Activated CD8-positive, alpha-beta memory T cell treated with anti-CD3 and anti-CD28 coated beads, Interleukin-2, amount 50 U/mL, for 4 hours (primary cell): ENCODE measurements around the gene ARNT2.

Experiments
- DNase-seq: peaks from one replicate; pipeline ENCODE4 v3.0.0-alpha.2; 2020

Gene ARNT2

DNA sequence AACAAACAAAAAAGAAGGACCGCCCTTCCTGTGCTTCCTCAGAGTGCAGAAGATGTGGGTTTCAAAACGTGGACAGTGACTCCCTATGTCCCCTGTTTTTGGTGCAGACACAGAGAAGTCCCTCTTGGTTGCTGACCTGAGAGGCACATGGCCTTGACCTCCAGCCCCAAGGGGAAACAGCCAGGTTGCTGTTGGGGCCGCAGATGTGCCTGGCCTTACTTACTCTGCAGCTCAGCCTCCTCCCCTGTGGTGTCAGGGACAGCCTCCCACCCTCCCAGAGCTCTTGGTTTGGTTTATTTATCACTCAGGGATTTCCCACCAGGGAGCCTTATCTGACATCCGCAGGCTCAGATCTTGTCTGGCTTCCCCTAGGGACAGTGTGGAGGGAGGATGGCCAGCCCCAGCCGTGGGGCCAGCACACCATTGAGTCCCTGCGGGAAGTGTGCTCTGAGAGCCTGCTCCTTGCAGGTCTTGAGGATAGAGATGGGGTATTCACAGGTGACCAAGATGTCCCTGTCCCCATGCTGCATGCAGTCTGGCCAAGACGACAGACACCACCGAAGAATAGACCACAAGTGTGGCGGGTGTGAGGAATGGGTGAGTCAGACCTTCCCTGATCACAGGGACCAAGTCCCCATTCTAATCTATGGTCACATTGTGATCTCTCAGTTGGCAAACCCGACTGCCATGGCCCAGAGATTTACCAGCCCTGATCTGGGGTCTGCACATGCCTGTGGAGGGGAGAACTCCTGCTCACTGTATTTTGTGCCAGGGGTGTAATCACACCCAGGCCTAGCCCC, 156.6 kb downstream of the ARNT2 start:
- DNase-seq: no peak

DNA sequence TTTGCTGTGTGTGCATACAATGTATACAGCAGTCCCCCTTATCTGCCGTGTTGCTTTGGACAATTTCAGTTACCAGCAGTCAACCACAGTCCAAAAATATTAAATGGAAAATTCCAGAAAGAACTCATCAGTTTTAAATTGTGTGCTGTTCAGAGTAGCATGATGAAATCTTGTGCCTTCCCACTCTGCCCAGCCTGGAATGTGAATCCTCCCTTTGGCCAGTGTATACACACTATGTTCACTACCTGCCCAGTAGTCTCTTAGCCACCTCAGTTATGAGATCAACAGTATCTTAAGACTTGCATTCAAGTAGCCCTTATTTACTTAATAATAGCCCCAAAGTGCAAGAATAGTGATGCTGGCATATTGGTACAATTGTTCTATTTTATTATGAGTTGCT, 157.3 kb downstream of the ARNT2 start:
- no peak for DNase-seq

DNA sequence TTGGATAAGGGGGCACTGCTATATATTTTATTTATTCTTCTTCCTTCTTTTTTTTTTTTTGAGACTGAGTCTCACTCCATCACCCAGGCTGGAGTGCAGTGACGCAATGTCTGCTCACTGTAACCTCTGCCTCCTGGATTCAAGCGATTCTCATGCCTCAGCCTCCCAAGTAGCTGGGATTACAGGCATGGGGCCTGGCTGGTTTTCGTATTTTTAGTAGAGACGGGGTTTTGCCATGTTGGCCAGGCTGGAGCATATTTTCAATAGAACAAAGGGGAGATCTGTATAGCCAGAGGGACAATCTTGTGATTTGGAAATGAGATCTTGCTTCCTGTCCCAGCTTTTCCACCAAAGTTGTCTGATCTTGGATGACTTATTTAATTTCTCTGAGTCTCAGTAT, 157.9 kb downstream of the ARNT2 start:
- no peak for DNase-seq

DNA sequence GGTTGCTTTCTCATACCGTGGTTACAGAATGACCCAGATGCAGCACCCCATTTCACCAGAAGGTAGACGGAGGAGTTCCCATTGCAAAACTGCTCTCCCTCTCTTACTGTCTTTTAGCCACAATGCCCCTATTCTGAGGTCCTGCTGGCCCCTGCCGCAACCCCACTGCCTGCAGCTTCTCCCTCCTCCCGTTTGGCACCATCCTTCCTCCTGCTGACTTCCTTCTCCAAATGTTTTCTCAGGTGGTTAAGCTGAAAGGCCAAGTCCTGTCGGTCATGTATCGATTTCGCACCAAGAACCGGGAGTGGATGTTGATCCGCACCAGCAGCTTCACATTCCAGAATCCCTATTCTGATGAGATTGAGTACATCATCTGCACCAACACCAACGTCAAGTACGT, 158.7 kb downstream of the ARNT2 start:
- DNase-seq: no peak

DNA sequence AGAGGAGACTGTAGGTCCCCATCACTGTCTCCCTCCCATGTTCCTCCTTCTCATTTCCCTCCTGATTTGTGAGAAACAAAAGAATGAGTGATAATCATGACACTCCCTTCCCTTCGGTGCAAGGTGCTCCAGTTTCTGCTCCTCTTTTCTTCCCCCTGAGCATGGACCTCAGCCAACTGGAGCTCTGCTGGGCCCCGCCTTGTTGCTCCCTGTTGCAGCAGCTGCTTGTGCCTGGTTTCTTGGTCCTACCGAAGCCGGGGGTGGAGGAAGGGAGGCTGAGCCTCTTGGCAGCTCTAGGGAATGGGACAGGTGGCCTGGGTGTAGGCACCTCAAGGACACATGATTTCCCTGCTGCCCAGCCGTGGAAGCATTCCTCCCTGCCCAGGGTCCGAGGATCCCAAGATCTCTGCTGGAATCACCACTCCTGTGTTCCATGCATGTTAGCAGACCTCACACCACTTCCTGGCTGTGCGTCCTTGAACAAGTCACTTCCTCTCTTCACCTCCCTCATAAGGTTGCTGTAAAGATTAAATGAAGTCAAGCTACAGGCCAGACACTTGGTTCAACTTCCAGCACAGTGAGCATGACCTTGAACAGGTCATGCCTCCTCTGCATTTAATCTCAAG, 159.3 kb downstream of the ARNT2 start:
- no peak for DNase-seq

DNA sequence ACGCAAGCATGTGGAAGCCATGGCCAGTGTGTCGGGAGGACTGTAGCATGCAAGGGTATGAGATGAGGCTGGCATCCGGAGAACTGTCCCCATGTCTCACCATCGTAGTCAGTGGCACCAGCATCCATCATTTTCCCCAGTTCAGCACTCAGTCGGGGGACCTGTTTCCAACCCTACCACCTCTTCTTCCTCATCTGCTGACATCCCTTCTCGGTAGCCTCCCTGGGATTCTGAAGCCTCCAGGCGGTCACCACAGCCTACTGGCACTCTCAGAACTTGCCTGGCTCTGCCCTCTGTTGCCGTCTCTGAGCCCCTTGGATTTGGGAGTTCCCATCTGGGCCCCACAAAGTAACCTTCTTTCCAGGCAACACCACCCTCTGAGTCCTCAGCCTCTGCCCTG, 159.9 kb downstream of the ARNT2 start:
- DNase-seq: no peak

DNA sequence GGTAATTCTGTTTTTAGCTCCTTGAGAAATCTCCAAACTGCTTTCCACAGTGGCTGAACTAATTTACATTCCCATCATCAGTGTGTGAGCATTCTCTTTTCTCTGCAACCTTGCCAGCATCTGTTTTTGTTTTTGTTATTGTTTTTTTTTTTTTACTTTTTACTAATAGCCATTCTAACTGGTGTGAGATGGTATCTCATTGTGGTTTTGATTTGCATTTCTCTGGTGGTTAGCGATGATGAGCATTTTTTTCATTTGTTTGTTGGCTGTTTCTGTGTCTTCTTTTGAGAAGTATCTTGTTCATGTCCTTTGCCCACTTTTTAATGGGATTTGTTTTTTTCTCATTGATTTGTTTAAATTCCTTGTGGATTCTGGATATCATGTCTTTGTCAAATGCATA, 161.2 kb downstream of the ARNT2 start:
- DNase-seq: no peak

DNA sequence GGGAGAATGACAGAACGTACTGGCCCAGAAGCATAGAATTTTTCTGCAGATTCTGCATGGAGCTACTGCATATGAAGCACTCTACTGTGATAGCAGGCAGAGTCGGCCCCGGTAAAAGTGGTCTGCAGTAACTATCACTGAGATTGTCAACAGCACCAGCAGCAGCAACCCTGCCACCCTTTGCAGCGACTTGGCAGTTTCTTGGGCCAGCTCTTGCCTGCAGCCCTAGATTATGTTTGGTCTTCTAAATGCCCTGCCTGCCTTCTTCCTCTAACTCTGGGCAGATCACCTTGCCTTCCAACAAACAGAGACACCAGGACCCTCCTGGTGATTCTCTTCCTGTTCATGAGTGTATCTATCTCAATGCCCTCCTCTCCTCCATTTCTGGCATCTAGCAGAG, 161.8 kb downstream of the ARNT2 start:
- no peak for DNase-seq

DNA sequence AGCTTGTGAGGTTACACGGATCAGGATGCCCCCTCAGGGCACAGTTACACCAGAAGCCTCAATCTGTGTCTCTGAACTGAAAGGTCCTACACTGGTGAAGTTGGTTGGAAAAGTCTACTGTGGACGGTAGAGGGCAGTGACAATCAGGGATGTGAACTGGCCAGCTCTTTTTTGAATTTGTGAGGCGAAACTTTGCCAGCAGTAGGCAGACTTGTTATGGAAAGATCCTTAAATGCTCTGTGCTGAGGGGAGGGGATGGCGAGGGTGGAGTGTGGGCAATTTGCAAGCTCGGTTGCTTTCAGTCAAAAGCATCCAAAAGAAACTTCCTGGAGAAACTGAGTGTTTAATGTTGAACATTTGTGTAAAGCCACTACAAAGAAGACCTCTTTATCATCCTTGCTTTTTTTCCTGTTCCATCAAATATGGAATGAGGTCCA, 163.6 kb downstream of the ARNT2 start:
- DNase-seq: no peak

DNA sequence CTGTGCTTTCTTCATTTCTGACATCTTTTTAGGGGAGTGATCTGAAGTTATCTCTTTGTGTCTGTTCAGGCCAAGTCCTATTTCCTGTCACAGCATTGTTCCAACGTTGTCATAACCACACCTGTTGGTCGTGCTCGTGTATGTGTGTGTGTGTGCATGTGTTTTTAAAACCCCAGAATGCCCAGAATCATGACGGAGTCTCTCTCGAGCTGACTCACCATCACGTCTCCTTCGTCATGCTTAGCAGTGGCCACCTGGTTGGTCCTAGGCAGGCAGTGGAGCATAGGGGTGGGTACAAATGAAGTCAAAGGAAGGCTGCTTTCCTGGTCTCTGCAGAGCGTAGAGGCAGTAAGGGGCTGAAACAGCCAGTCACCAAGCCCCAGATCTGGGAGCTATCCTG, 164.1 kb downstream of the ARNT2 start:
- DNase-seq: no peak

DNA sequence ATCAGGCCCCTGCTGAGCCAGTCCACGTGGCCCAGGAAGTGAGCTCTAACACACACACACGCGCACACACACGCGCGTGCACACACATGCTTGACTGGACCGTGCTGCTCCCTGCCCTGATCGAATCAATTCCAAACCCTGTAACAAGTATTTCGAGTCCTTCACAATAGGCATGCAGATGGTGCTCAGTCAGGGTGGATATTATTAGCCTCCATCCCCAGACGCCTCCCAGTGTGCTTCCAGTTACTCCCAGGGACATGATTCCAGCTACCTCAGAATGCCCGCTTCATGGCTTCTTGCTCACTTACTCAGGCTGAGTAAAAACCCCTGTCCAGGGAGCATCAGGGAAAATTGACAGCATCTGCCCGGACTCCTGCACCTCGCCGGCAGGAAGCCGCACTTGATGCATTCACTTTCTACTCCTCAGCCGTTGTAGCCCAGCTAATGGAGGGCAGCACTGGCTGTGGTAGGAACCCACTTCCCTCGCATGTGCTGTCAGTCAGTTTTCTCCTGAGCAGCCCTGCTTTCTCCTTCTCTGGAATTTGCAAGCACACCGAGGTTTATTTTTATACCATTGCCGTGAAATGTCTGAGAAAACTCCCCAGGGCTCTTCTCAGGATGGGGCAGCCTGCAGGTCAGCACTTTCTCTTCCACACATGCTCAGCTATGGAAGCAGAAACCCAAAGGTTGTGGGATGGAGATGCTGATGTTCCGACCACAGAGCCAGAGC, 164.9 kb downstream of the ARNT2 start:
- no peak for DNase-seq

DNA sequence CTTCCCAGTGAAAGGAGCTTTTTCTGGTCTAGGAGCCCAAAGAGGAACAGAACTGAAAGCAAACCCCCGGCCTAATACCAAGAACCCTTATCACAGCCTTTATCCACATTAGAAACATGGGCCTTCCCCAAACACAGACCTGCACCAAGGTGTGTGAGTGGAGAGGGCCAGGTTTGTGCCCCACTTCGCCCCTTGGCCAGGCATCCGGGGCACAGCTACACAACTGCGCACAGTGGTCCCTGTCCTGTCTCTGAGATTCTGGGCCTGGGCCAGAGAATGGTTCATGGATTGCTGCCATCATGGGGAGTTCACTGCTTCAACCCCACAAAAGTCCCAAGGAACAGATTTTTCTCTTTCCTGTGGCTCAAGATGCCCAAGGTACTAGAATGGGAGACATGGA, 165.5 kb downstream of the ARNT2 start:
- DNase-seq: no peak

DNA sequence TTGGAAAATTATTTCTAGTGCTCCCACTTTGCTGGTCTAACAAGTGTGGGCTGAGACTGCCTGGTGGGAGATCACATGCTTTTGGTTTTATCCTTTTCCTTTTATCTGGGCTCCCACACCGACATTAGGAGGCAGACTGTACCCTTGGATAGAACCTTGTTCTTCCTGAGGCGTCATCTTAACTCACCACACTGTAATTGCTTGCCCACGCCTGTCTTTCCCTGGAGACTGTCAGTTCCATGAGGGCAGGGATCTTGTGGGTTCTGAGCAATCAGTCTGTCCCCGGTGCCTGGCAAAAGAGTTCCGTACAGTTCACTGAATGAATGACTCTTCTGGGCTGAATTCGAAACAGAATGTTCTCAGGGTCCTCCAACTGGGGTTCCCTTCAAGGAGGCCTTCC, 166.4 kb downstream of the ARNT2 start:
- no peak for DNase-seq

DNA sequence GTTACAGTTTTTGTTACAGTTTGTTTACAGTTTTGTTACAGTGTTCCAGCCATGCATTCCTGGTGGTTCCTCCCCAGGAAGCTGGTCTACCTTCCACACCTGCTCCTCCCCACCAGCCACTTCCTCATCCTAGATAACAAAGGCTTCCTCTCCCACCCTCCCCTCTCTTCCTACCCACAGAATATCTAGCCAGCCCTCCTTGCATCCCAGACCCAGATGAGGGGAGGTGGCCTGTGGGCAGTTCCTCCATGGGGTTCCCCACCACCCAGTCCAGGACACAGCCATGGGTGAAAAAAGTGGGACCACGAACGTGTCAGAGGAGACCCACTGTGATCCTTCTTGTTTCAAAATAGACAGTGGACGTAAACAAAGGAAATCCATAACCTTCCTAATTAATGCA, 168.2 kb downstream of the ARNT2 start:
- no peak for DNase-seq

DNA sequence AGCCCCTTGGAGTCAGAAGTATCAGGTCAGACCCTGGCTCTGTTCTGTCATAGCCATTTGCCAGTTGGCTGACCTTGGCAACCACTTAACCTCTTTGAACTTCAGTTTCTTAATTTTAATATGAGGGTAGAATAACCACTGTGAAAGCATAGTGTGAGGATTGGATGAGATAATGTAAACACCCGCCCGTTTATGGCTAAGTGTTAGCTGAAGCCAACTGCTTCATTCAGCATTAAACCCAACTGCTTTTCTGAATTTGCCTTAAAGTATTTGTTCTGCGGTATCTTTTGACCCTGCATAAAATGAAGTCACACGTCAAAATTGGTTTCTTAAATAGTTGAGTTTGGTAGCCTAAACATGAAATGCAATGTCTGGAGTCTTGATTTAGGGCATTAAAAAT, 169.4 kb downstream of the ARNT2 start:
- DNase-seq: no peak

DNA sequence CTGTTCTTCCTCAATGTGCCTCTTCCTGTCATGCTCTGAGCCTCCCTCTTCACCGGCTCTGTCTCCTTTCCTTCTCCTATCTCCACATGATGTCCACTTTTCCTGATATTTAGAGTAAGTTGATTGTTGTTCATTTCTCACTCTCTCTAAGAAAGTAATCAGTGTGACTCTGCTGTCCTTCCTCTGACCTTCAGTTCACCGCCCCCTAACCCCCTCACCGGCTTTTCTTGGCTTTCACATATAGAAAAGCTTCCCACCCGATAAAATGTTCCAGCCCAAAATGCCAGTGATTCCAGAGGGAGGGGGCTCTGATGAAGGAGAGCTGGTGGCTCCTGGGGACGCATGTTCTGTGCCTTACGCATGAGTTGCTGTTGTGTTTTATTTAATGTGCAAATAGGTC, 170.4 kb downstream of the ARNT2 start:
- DNase-seq: no peak

DNA sequence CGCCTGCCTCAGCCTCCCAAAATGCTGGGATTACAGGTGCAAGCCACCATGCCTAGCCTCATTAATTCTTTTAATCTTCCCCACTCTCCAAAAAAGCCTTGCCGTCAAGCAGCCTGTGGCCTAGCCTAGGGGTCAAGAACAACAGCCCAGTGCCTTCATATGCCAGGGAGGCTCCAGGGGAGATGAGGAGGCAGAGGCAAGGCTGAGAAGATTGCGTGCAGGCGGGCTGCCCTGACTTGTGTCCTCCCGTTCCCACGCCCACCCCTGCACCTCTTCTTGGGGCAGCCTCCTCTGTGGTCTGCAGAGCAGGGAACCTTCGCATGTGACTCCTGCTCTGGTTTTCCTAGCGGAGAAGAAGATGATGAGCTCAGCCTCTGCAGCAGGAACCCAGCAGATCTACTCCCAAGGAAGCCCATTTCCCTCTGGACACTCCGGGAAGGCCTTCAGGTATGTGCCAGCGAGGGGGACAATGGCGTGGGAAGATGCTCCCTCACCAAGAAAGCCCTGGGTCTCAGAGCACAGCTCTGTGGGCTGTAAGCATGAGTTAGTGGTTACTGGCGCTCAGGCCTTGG, 172.4 kb downstream of the ARNT2 start:
- no peak for DNase-seq

DNA sequence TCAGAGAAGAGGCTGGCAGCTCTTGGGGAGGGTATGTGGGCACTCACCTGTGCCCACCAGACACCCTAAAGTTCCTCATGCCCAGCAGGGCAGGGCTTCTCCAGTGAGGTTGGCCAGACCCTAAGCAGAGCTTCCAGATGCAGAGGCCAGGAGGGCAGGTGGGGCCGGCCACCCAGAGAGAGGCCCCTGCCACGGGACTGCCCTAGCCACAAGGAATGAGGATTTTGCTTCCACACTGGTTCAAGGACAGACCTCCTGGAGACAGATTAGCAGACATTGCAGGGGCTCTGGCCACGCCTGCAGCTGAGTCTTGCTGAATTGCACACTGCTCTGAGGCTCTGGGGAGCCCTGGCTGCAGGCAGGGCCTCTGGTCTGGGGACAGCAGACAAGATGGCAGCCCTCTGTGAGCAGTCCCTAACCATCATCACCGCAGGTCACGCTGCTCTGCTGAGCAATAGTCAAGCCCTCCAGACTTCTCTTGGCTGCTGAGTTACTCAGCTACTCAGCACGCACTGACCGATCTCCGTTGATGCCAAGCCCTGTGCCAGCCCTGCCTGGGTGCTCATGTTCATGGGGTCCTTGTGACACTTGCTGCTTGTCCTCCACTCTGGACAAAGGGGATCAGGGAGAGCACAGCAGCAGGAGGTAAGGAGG, 173.5 kb downstream of the ARNT2 start:
- DNase-seq: no peak

DNA sequence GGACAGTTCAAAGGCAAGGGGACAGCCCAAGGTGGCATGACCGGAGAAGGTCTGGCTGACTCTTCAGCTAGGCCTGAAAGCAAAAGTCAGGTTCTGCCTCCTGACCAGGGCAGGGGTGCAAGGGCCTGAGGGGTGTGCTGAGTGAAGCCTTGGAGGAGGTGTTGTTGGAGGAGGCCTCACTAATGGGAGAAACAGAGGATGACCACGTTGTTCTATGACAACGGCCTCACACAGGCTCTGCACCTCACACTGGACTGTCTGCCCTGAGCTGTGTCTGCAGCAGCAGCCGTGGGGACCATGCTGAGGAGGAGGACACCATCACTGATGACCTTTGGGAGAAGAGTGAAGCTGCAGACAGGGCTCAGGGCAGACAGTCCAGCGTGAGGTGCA, 174.0 kb downstream of the ARNT2 start:
- no peak for DNase-seq

DNA sequence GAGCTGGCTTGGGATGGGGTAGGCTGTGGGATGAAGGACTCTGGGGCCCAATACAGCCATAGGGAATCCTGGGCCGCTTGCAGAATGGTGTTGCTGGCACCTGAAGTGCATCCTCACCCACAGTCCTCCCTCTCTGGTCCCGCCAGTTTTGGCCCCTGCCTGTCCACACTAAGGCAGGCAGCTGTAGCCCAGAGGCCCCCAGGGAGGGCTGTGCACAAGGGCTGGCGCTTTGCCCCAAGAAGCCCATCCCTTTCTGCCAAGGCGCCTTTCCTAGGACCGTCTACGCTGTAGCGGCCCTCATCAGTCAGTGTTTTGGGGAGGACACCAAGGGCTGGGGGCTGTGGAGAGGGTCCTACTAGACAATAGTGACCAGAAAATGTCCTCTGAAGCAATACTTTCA, 174.7 kb downstream of the ARNT2 start:
- DNase-seq: no peak

DNA sequence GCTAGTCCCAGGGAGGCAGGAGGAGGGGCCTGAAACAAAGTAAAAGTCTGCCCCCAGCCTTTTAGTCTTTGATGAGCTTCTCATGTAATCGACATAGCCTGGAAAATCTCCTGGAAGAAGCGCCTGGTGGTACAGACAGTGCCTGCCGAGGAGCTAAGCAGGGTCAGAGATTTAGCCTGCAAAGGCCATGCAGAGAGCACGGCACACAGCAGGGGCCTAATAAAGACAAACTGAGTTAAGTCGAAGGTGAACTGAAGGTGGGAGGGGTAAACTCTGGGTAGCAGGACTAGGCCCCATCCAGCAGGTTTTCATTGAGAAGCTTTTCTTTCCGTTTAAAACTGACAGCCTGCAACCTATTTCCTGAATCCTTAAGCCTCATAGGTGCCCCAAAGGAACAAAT, 175.4 kb downstream of the ARNT2 start:
- no peak for DNase-seq

DNA sequence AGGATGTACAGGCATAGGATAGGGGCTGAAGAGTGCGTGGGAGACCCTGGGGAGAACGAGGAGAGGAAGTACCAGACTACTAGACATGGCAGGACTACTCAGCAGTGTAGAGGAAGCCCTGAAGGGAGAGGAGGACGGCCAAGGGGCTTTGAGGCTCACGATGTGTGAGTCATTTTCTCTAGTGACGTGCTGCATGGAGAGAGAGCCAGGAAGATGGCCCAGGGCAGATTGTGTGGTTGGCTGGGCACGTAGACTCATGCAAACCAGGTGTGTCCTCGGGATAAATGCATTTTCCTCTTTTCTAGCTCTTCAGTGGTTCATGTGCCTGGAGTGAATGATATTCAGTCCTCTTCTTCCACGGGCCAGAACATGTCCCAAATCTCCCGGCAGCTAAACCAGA, 175.9 kb downstream of the ARNT2 start:
- DNase-seq: no peak

DNA sequence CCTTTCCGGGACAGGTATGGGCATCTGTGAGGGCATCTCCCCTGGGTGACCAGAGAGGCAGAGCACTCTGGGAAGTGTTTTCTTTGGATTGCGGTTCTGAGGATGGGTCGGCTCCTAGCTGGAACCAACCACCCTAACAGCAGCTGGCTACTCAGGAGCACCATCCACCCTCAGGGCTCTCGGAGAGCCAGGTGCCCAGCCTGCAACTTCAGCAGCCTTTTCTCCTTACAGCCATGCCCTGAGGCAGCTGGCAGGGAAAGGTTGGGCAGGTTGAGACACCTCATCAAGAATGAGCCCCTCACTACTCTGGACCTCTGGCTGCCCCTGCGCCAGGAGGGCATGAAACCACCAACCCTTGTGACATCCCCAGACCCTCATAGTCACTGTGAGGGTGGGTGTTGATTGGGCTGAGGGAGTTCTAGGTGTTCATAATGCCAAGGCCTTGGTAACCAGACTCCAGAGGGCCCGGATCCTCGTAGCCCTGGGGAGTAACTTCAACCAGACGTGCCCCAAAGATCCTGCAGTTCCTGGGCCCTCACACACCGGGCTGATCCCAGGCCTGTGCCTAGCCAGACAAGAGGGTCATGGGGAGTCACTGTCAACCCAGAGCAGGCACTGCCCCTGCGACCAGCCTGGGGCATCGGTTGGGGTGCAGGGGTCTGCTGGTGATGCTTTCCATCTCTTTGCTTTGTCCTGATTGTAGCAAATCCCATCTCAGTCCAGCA, 176.5 kb downstream of the ARNT2 start:
- no peak for DNase-seq
